OCI-LY3 (cell line): ENCODE data around the gene PKD1.
"Not testable (repeated sequence)": the region's sequence is repeated elsewhere in the genome, so short reads cannot be mapped to it uniquely, and the experiment has no call there.

Experiments used
- H2AFZ ChIP-seq: fragments of 200-600, 300-600 bp; shearing (Covaris generic); 2 replicates; pipeline ENCODE4 v1.6.0; 2014; ENCODE audit warnings: antibody characterized with exemption, low read depth, low read length
- H3K27ac ChIP-seq: fragments of 200-600, 300-600 bp; sonication (generic); 2 replicates; pipeline ENCODE4 v1.5.1; 2014; ENCODE audit warnings: mild to moderate bottlenecking, low read length, moderate library complexity, mixed read lengths
- H3K27me3 ChIP-seq: fragments of 200-600, 300-600 bp; sonication (generic); 2 replicates; pipeline ENCODE4 v1.6.1; 2014; ENCODE audit warnings: low read depth, low read length, mixed read lengths
- H3K36me3 ChIP-seq: fragments of 200-600, 300-600 bp; sonication (generic); replicated peaks from 2 replicates; pipeline ENCODE3; 2014; ENCODE audit warnings: low read depth, low read length, mixed read lengths
- H3K4me1 ChIP-seq: fragments of 300-600, 200-600 bp; sonication (generic); 2 replicates; pipeline ENCODE4 v1.6.1; 2014; ENCODE audit warnings: low read length, mixed read lengths
- H3K4me2 ChIP-seq: fragments of 200-600, 300-600 bp; sonication (generic); 2 replicates; pipeline ENCODE4 v1.6.1; 2014; ENCODE audit warnings: low read length, mixed read lengths
- H3K4me3 ChIP-seq: fragments of 300-600, 200-600 bp; sonication (generic); 2 replicates; pipeline ENCODE4 v1.5.1; 2014; ENCODE audit warnings: antibody characterized with exemption, mild to moderate bottlenecking, low read length, moderate library complexity
- H3K79me2 ChIP-seq: fragments of 300-600, 200-600 bp; shearing (Covaris generic); 2 replicates; pipeline ENCODE4 v1.6.1; 2014; ENCODE audit warnings: mild to moderate bottlenecking, low read length, mixed read lengths
- H3K9ac ChIP-seq: fragments of 300-600, 200-600 bp; shearing (Covaris generic); 2 replicates; pipeline ENCODE4 v1.6.0; 2014; ENCODE audit warnings: mild to moderate bottlenecking, low read length, moderate library complexity
- H3K9me3 ChIP-seq: fragments of 200-600, 300-600 bp; shearing (Covaris generic); 2 replicates; pipeline ENCODE4 v1.6.1; 2014; ENCODE audit warnings: low read length, mixed read lengths; ENCODE audit not compliant: insufficient read depth
- H4K20me1 ChIP-seq: fragments of 200-600, 300-600 bp; sonication (generic); 2 replicates; pipeline ENCODE4 v1.6.1; 2016; ENCODE audit warnings: low read length, mixed read lengths; ENCODE audit not compliant: insufficient read depth

PKD1 gene

DNA sequence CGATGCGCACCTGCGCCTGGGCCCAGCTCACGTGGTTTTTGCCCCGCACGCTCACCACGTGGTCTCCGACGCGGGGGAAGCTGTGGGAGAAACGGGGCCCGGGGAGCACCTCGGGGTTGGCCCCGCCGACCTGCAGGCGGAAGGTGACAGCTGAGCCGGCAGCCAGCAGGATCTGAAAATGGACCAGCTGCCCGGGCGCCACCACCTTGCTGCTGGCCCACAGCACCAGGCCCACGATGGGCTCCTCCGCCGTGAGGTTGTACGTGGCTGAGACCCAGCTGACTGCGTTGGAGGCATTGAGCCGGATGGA, 26.5 kb downstream of the PKD1 start:
- not testable (repeated sequence) for H3K4me1 ChIP-seq, H3K79me2 ChIP-seq, H3K4me2 ChIP-seq, H2AFZ ChIP-seq, H3K9ac ChIP-seq, H3K27me3 ChIP-seq, H4K20me1 ChIP-seq, H3K36me3 ChIP-seq, H3K4me3 ChIP-seq, H3K9me3 ChIP-seq, H3K27ac ChIP-seq

DNA sequence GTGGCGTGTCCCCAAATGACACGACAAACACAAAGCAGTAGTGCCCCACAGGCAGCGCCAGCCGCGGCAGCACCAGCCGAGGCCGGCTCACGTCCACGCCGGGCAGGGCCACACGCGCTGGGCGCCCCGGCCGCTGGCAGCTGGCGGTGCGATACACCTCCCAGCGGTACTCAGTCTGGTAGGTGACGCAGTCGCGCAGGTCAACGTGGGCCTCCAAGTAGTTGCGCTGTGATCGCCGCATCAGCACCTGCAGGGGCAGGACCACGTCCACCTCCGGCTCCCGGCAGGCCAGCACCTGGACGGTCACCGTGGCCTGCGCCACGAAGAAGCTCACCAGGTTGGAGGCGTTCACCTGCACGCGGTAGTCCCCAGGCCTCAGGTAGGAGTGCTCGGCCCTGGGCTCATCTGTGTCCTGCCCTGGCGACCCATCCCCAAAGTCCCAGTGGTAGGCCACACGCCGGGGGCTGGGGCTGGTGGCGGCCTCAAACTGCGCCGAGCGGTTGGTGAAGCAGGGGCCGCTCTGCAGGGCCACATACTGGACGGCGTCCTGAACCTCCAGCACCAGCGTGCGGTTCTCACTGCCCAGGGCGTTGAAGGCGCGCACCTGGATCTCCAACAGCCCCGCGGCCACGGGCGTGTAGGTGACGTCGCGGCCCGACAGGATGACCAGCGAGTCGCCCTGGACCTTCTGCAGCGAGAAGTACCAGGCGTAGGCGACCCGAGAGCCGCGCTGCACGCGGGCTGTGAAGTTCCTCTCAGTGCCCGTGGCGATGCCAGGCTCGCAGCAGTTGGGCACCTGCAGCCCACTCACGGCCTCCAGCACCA, 27.0 kb downstream of the PKD1 start:
- H3K4me3 ChIP-seq, H3K9ac ChIP-seq, H3K4me2 ChIP-seq, H3K9me3 ChIP-seq, H3K27me3 ChIP-seq, H3K4me1 ChIP-seq, H2AFZ ChIP-seq, H3K79me2 ChIP-seq, H3K27ac ChIP-seq, H4K20me1 ChIP-seq, H3K36me3 ChIP-seq: not testable (repeated sequence)

DNA sequence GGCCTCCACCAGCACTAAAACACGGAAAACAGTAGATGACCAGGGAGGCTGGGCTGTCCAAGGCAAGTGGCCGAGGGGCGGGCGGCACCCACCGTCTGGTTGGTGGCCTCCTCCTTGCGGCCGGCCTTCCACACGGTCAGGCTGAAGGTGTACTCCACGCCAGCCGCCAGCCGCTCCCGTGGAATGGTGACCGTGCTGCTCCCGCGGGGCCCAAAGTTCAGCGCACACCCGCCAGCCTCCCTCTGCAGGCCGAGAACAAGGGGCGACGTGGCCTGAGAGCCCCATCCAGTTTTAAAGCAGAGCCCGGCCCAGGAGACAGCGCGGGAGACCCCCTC, 27.9 kb downstream of the PKD1 start:
- not testable (repeated sequence) for H3K9me3 ChIP-seq, H3K27me3 ChIP-seq, H3K9ac ChIP-seq, H3K4me3 ChIP-seq, H3K4me1 ChIP-seq, H2AFZ ChIP-seq, H3K27ac ChIP-seq, H3K36me3 ChIP-seq, H3K4me2 ChIP-seq, H3K79me2 ChIP-seq, H4K20me1 ChIP-seq

DNA sequence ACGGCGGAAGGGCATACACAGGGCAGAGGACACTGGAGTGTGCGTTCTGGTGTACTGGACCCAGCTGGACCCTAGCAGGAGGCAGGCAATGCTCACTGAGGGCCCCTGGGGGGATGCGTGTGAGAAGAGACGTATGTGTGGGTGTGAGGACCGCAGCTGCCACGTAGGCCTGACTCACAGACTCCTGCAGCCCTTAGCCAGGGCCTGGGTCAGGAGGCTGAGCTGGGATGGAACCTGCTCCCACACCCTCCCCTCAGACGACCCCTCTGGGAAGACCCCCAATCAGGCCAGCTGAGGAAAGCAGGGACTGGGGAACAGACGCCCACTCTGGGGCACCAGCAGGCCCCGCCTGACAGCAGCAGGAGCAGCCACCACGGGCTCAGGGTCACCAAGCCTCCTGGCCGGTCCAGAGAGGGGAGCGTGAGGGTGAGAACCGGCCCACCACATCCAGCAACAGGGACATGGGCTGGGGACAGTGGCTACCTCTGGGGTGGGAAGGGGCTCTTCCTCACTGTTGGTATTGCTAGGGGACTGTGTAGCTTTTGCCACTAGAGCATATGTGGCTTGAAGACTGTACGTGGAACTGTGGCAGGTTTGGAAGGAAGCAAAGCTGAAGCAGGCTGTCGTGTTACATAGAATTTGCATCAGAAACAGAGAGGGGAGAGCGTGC, 28.4 kb downstream of the PKD1 start:
- H3K27ac ChIP-seq, H3K4me1 ChIP-seq, H3K36me3 ChIP-seq, H4K20me1 ChIP-seq, H3K27me3 ChIP-seq, H3K4me2 ChIP-seq, H3K79me2 ChIP-seq, H2AFZ ChIP-seq, H3K9me3 ChIP-seq, H3K9ac ChIP-seq, H3K4me3 ChIP-seq: not testable (repeated sequence)

DNA sequence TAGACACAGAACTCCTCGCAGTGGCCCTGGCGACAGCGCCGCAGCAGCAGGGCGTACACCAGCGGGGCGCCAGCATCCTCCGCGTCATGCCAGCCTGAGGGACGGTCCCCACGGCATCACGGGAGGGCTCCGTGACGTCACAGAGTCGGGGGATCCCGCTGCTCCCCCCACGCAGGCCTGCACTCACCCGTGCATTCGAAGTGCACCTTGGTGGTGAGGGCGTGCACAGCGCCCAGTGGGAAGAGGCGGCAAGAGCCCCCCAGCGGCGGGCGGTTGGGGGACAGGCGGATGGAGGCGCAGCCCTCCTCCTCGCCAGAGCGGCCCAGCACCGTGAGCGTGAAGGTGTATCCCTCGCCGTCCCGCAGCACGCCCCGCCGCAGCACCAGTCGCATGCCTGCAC, 29.5 kb downstream of the PKD1 start:
- not testable (repeated sequence) for H3K36me3 ChIP-seq, H3K9ac ChIP-seq, H3K4me1 ChIP-seq, H3K4me2 ChIP-seq, H4K20me1 ChIP-seq, H3K9me3 ChIP-seq, H3K4me3 ChIP-seq, H2AFZ ChIP-seq, H3K27me3 ChIP-seq, H3K79me2 ChIP-seq, H3K27ac ChIP-seq

DNA sequence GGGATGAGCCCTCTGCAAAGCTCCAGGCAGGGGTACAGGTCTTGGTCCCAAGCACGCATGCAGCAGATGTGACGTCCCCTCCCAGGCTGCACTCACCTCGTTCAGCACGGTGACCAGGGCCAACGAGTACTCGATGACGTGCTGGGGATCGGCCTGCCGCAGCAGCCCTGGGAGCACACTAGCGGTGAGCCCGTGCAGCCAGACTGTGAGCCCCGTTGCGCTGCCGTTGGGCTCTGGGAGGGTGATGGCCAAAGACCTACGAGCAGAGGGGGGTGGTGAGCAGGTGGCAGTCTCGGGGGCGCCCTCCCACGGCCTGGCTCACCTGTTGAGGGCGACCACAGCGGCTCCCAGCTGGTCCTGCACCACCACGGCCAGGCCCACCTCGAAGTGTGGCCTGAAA, 29.9 kb downstream of the PKD1 start:
- not testable (repeated sequence) for H3K4me3 ChIP-seq, H2AFZ ChIP-seq, H3K4me2 ChIP-seq, H3K9me3 ChIP-seq, H4K20me1 ChIP-seq, H3K79me2 ChIP-seq, H3K27me3 ChIP-seq, H3K4me1 ChIP-seq, H3K36me3 ChIP-seq, H3K27ac ChIP-seq, H3K9ac ChIP-seq

DNA sequence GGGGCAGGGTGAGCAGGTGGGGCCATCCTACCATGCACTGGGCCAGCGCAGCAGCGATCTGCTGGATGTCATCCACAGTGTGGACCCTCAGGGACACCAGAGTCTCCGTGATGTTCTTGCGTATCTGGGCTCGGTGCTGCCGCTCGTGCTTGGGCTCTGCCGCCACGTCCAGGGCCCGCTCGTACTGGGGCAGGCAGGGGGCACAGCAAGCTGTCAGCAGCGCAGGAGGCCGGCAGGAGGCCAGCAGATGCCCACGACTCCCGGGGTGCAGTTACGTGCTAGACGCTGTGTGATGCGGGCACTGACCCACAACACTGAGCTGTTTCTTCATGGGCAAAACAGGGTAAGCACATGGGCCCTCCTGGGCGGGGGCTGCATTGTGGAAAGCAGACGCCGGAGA, 30.4 kb downstream of the PKD1 start:
- H3K4me1 ChIP-seq, H3K9me3 ChIP-seq, H3K4me3 ChIP-seq, H3K4me2 ChIP-seq, H4K20me1 ChIP-seq, H3K27me3 ChIP-seq, H2AFZ ChIP-seq, H3K9ac ChIP-seq, H3K79me2 ChIP-seq, H3K36me3 ChIP-seq, H3K27ac ChIP-seq: not testable (repeated sequence)

DNA sequence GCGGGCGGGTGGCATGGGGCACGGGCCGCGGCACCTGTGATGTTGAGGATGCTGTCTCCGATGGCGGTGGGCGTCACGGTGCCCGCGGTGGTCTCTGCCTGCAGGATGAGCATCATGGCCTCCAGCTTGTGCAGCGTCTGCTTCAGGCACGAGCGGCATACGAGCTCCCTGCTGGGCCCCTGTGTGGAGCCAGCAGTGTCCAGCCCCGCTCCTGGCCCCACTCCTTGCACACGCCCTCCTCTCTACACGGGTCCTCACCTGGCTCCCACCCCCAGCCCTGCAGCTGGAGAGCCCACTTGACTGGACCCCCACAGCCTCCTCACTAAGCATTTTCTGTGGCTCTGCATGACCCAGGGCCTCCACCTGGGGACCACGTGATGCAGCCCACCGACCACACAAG, 31.2 kb downstream of the PKD1 start:
- not testable (repeated sequence) for H2AFZ ChIP-seq, H3K27ac ChIP-seq, H4K20me1 ChIP-seq, H3K9ac ChIP-seq, H3K9me3 ChIP-seq, H3K36me3 ChIP-seq, H3K79me2 ChIP-seq, H3K27me3 ChIP-seq, H3K4me1 ChIP-seq, H3K4me2 ChIP-seq, H3K4me3 ChIP-seq
